ENCODE measurements around the gene ZNF624.
A peak's percentile ranks its signal among the peaks of the same experiment; 100 is the strongest.
"Not testable (repeated sequence)": the region's sequence is repeated elsewhere in the genome, so short reads cannot be mapped to it uniquely, and the experiment has no call there.

The ZNF624 gene

GRCh38 chr17:16653367-16654041, at the start of gene ZNF624:
Gene ZNF624, minus strand, starts transcription at chr17:16653850.
- DNase-seq: peak; percentile 90

DNA sequence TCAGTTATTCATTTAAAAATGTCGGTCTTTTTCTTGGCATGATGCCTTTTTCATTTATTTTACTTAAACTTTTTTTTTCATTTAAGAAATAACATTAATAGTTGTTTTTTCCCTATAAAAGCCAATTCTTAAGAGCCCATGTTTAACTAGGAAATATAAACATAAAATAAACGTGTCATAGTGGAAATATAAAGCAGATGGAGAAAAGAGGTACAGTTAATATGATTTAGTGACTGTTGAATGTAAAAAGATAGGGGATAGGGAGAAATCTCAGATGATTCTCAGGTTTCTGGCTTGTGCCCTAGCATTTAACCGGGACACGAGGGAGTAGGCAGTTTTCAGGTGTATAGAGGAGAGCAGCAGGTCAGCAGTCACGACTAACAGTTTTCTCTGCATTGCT, 44.0 kb upstream of the ZNF624 start:
- DNase-seq: not testable (repeated sequence)

GRCh38 chr17:16690447-16690846, 36.8 kb upstream of the ZNF624 start:
- DNase-seq: not testable (repeated sequence)

DNA sequence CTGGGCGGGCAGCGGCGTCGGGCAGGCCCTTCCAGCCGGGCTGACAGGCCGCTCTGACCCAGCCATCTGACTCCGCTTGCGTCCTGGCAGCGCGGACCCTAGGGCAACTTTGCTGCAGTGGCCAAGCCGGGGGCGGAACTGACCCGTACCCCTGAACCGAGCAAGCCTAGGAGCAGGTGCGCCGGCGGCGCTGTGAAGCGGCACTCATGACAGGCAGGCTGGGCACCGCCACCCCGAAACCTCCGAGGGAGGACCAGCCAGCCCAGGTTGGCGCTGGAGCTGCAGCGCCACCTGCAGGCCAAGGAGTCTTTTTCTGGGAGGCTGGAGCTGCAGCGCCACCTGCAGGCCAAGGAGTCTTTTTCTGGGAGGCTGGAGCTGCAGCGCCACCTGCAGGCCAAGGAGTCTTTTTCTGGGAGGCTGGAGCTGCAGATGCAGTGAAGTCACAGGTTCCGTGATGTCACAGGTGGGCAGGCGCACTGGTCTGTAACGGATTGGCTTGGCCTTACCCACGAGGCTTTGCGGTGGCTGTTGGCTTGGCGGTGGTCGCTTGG, 36.2 kb upstream of the ZNF624 start, which contains the start of gene CCDC144A:
Gene CCDC144A, plus strand, starts transcription at position 511 of the 551 bp plus-strand sequence. CDS start 160 bp downstream, outside the sequence.
- DNase-seq: not testable (repeated sequence)

DNA sequence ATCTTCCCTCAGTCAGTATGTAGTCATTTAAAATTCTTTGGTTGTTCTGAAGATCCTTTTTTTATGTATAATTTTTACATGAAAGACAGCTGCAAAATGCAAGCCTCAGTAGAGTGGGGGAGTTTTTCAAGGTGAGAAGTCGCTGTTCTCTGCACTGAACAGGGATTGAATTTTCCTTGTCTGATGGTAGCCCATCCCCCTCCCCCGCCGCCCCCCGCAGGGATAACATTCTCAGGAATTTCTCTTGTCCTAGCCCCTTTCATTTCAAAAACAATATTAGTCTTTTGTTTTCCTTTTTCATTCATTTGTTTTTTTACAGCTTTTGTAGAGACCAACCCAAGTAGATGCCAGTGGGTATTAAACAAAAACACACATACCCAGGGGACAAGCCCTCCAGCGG, 33.5 kb upstream of the ZNF624 start:
- not testable (repeated sequence) for DNase-seq

GRCh38 chr17:16686019-16686418, 32.4 kb upstream of the ZNF624 start:
- DNase-seq: not testable (repeated sequence)

GRCh38 chr17:16683290-16684138, 29.9 kb upstream of the ZNF624 start:
- not testable (repeated sequence) for DNase-seq

- no peak for DNase-seq
Measured at GRCh38 chr17:16676676-16677268, 23.1 kb upstream of the ZNF624 start.

DNA sequence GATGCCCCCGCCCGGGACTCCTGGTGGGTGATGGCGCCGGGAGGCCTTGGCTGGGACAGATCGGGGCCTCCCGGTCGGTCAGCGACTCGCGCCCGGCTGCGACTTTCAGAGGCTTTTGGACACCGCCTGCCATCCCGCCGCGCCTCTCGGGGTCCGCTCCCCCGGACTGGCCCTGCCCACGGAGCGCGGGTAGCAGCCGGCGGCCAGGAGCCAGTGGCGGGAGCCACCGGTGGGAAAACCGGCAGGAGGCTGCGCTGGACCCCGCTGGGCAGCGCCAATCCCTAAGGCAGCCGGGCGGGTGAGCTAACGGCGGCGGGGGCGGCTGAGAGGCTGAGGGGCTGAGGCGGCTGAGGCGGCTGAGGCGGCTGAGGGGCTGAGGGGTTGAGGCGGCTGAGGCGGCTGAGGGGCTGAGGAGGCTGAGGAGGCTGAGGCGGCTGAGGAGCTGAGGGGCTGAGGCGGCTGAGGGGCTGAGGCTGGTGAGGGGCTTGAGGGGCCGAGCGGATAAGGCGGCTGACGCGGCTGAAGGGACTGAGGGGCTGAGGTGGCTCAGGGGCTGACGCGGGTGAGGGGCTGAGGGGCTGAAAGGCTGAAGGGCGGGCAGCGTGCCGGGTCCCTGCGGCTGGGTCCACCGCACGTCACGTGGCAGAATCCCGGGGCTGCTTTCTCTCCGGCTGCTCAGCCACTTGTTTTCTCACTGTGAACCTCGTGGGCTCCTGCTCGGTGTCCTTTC, 13.4 kb upstream of the ZNF624 start:
- not testable (repeated sequence) for DNase-seq

DNA sequence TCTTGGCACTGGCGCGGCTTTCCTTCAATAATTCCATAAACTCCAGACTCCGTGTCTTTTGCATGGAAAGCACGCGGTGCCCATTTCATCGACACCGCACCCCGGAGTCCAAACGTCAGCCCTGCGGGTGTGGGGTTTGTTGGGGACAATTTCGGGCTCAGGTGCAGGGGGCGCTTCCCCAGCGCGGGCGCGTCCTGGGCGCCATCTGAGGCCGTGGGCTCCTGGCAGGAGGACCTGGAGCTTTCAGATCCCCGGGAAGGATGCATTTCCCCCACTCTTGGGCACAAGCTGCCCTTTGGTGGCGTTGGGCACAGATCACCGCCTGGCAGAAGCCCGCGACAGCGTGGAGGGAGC, 12.9 kb upstream of the ZNF624 start:
- DNase-seq: not testable (repeated sequence)

DNA sequence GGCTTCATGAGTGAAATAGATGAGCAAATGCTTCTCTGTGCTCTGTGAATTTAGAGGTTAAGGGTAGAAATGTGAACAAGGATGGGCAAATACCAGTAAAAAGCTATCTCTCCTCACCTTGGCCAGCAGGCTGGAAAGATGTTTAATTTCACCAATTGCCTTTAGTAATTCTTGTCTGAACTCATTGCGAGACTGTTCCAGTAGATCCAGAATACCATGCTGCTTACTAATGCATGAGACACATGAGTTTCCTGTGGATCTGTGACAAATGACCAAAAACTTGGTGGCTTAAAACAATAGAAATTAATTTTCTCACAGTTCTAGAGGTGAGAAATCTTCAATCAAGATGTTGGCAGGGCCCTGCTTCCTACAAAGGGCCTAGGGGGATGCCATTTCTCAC, 9.3 kb upstream of the ZNF624 start:
- DNase-seq: no peak

- DNase-seq: no peak
Measured at GRCh38 chr17:16661217-16661616, 7.6 kb upstream of the ZNF624 start.

DNA sequence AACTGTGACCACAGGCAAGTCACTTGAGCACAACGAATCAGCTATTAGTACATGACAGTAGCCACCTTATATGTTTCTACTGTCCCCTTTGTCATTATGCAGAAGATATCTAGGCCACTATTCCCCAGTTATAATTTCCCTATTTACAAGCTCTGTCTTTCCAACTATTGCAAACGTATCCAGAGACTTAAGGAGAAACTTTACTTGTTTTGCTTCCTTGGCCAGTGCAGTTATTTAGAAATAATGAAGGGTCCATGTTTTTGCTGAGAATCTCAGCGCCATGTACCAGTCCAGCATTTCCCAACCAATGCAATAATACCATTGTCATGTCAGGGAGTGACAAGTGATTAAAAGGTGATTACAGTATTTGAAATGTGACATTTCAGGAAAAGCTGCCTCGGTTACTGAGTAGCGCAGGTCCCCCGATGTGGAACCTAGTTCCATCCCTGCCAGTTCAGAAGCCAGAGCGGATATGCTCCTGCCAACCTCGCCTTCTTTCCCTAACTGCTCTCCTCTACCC, 743 bp downstream of the ZNF624 start:
- DNase-seq: no peak

DNA sequence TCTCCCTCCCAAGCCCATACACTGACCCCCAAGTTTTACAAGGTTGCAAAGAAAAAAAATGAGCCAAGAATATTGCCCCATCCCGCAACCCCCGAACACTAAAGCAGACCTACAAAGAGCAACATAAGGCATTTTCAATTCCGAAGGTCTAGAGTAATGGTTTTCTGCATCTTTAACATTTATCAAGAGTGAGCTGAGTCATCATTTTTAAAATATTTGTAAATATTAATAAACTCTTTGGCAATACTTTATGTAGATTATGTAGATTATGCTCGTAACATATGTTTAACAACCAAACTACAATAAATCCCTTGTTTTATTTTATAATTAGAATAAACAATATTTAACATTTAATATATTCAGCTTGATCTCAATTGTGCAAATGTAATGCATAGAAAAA, 1.4 kb downstream of the ZNF624 start:
- no peak for DNase-seq

GRCh38 chr17:16649585-16649984, 4.1 kb downstream of the ZNF624 start:
- no peak for DNase-seq

- DNase-seq: no peak
Measured at GRCh38 chr17:16639438-16639837, 14.2 kb downstream of the ZNF624 start.

GRCh38 chr17:16623282-16623681, 30.4 kb downstream of the ZNF624 start:
- DNase-seq: no peak

GRCh38 chr17:16622540-16623277, 30.9 kb downstream of the ZNF624 start:
- no peak for DNase-seq

DNA sequence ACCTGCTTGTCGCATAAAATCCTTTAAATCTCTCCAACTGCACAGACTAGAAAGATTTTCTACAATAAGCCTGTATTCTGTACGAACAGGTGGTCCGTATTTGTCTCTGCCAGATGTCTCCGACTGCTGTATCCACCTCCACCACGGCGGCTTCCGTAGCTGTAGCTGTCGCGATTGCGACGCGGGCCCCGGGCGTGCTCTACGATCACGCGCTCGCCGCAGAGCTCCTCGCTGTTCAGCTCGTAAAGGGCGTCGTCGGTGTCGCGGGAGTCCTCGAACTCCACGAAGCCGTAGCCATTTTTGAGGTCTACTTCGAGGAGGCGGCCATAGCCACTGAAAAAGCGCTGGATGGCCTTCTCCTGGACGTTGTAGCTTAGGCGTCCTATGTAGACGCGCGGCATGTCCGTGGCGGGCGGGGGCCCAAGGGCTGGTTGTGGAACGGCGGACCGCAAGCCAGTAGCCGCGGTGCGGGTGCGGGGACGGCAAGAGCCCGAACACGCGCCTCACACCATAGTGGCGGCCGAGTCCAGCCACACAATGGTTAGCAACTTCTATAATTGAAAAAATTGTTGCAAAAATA, 36.1 kb downstream of the ZNF624 start:
- no peak for DNase-seq

- DNase-seq: no peak
Measured at GRCh38 chr17:16599537-16599936, 54.1 kb downstream of the ZNF624 start.

DNA sequence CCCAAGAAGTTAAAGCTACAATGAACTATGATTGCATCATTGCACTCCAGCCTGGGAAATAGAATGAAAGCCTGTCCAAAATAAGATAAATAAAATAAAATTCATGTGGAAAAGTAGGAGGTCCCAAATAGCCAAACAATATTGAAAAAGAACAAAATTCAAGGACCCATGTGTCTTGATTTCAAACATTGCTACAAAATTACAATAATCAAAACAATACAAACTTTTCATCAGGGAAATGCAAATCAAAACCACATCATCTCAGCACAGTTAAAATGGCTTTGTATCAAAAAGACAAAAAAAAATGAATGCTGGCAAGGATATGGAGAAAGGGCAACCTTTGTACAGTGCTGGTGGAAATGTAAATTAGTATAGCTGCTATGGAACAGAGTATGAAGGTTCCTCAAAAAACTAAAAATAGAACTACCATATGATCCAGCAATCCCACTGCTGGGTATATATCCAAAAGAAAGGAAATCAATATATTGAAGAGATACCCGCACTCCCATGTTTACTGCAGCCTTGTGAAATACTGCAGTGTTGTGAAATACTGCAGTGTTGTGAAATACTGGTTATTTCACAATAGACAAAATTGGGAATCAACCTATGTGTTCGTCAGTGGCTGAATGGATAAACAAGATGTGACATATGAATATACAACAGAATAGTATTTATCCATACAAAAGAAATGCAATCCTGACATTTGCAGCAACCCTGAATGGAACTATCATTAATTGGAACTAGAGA, 60.1 kb downstream of the ZNF624 start:
- no peak for DNase-seq
